DND-41 (cell line): Measurements from ENCODE around the gene MSANTD1.

ENCODE experiments used
- ATAC-seq: fragments of 200-7000 bp; cut with Tn5 transposase; 3 replicates; pipeline ENCODE4 v1.9.1; 2021; ENCODE audit warnings: low read depth; ENCODE audit not compliant: insufficient read depth
- DNase-seq: peaks from one replicate; pipeline ENCODE4 v3.0.0-alpha.2; 2020
- H2AFZ ChIP-seq: 2 replicates; pipeline ENCODE4 v1.6.0; 2012; ENCODE audit warnings: low read depth, low read length
- H3K27ac ChIP-seq: 2 replicates; pipeline ENCODE4 v1.5.1; 2012; ENCODE audit warnings: low read length, inconsistent platforms
- H3K27me3 ChIP-seq: fragments of 200-600 bp; sonication (generic); 2 replicates; pipeline ENCODE4 v1.6.0; 2012; ENCODE audit warnings: low read length, mild to moderate bottlenecking, inconsistent platforms; ENCODE audit not compliant: insufficient read depth, poor library complexity
- H3K36me3 ChIP-seq: 2 replicates; pipeline ENCODE4 v1.5.1; 2012; ENCODE audit warnings: low read length, inconsistent platforms; ENCODE audit not compliant: insufficient read depth
- H3K4me1 ChIP-seq: 2 replicates; pipeline ENCODE4 v1.5.1; 2012; ENCODE audit warnings: mild to moderate bottlenecking, low read length; ENCODE audit not compliant: insufficient read depth
- H3K4me2 ChIP-seq: 2 replicates; pipeline ENCODE4 v1.6.0; 2012; ENCODE audit warnings: mild to moderate bottlenecking, moderate library complexity, low read length, inconsistent platforms; ENCODE audit not compliant: insufficient read depth
- H3K4me3 ChIP-seq, 2 experiments: fragments of 200-600 bp in 1 of 2; shearing (Covaris generic) in 1 of 2; 2 replicates each; pipeline ENCODE4 v1.5.1; 2012 to 2016; ENCODE audit warnings: inconsistent platforms in 2 of 2, low read length in 2 of 2, mild to moderate bottlenecking in 2 of 2, low read depth in 1 of 2, moderate library complexity in 1 of 2
- H3K79me2 ChIP-seq: 2 replicates; pipeline ENCODE4 v1.6.0; 2012; ENCODE audit warnings: low read length, inconsistent platforms; ENCODE audit not compliant: insufficient read depth
- H3K9ac ChIP-seq: 2 replicates; pipeline ENCODE4 v1.6.0; 2012; ENCODE audit warnings: low read depth, mild to moderate bottlenecking, inconsistent platforms, low read length, moderate library complexity
- H3K9me3 ChIP-seq: 2 replicates; pipeline ENCODE4 v1.5.1; 2012; ENCODE audit warnings: low read length, moderate library complexity, mild to moderate bottlenecking, inconsistent platforms; ENCODE audit not compliant: insufficient read depth, severe bottlenecking
- H4K20me1 ChIP-seq: 2 replicates; pipeline ENCODE4 v1.6.0; 2012; ENCODE audit warnings: low read length; ENCODE audit not compliant: insufficient read depth
- EZH2 ChIP-seq: IDR thresholded peaks from 3 replicates; pipeline ENCODE4 v1.6.1; 2012; ENCODE audit warnings: borderline replicate concordance, low read depth, mild to moderate bottlenecking, moderate library complexity, low read length, inconsistent platforms; ENCODE audit not compliant: severe bottlenecking
- TF ChIP-seq, protein P1 (sequence below): IDR thresholded peaks from 2 replicates; pipeline ENCODE4 v1.5.1; 2012; ENCODE audit warnings: borderline replicate concordance, low read length, moderate library complexity, mild to moderate bottlenecking; ENCODE audit not compliant: poor library complexity, severe bottlenecking; ENCODE audit errors: extremely low read depth

MSANTD1 gene

DNA sequence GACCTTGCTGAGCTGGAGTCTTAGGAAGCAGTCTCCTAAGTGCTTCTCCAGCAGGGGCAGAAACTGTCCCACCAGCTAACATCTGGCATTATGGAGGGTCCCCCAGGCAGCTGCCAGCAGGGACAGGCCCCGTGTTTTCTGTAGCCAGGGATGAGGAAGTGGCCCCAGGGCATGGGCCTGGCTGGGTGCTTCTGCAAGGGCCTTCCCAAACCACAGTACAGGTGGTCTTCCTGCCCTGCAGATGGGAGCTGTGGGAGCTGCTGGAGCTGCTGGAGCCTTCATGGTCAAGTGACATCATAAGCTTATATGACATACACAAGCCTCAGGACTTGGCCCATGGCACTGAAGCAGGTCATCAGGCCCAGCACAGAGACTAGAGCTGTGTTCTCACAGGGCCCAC is 5.0 kb upstream of the MSANTD1 start:
- Histone ChIP-seq H4K20me1 (peaks cover 15% of the 10 kb centered on the region), H3K4me1 (no peaks in the 10 kb centered on the region), H3K9ac (no peak overlapping the region), H2AFZ (no peak overlapping the region), H3K79me2 (no peaks in the 10 kb centered on the region), H3K27ac (no peak overlapping the region), H3K9me3 (no peaks in the 10 kb centered on the region), H3K27me3 (no peaks in the 10 kb centered on the region), H3K4me2 (no peak overlapping the region), H3K36me3 (peaks cover 26% of the 10 kb centered on the region), H3K4me3 (no peak overlapping the region)
- DNase-seq (no peak), ATAC-seq (peak; percentile 16; the same call in 1 of the 3 replicates)
- TF ChIP-seq EZH2: no peak
- TF ChIP-seq, protein P1, sequence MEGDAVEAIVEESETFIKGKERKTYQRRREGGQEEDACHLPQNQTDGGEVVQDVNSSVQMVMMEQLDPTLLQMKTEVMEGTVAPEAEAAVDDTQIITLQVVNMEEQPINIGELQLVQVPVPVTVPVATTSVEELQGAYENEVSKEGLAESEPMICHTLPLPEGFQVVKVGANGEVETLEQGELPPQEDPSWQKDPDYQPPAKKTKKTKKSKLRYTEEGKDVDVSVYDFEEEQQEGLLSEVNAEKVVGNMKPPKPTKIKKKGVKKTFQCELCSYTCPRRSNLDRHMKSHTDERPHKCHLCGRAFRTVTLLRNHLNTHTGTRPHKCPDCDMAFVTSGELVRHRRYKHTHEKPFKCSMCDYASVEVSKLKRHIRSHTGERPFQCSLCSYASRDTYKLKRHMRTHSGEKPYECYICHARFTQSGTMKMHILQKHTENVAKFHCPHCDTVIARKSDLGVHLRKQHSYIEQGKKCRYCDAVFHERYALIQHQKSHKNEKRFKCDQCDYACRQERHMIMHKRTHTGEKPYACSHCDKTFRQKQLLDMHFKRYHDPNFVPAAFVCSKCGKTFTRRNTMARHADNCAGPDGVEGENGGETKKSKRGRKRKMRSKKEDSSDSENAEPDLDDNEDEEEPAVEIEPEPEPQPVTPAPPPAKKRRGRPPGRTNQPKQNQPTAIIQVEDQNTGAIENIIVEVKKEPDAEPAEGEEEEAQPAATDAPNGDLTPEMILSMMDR: no peak

DNA sequence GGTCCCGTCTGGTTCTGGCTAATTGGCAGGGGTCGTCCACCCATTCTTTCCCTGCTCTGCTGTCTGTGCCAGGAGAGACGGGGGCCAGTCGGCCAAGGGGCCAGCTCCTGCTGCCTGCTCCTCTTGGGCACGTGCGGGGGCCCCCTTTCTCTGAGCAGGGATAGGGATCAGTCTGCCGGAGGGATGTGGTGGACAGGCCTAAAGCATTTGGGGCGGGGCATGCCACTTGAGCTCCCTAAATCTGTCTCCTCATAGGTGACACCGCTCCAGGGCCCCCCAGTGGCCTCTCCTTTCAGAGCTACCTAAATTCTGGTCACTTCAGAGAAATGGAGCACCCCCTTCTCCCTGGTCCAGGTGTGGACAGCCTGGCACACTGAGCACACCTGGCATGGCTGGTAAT is 4.2 kb upstream of the MSANTD1 start:
- TF ChIP-seq, protein P1: no peak
- Histone ChIP-seq H3K4me1 (no peaks in the 10 kb centered on the region), H2AFZ (no peak overlapping the region), H3K4me2 (no peak overlapping the region), H3K36me3 (peaks cover 18% of the 10 kb centered on the region), H3K79me2 (no peaks in the 10 kb centered on the region), H3K27me3 (no peaks in the 10 kb centered on the region), H4K20me1 (peaks cover 15% of the 10 kb centered on the region), H3K9me3 (no peaks in the 10 kb centered on the region), H3K9ac (no peak overlapping the region), H3K4me3 (no peak overlapping the region), H3K27ac (no peak overlapping the region)
- ATAC-seq (no peak), DNase-seq (no peak)

DNA sequence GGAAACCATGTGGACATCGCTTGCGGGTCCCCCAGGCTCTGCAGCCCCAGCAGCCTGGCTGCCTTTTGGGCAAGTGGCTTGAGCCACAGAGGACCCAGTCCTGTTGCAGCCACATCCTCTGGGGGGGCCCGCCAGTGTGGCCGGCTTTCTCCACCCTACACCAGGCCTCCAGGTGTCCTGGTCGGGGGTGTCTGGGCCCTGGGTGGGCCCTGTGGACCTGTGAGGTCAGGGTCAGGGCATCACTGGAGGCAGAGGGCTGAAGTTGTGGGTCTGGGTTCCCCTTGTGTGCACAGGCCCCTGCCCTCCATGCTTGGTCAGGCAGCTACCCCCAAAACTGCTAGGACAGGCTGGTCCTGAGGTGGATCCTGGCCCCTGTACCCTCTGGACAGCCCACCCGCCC is 3.3 kb upstream of the MSANTD1 start:
- DNase-seq (no peak), ATAC-seq (no peak)
- no peak for TF ChIP-seq EZH2
- Histone ChIP-seq H3K9me3 (no peaks in the 10 kb centered on the region), H3K36me3 (peaks cover 11% of the 10 kb centered on the region), H3K27ac (no peak overlapping the region), H3K27me3 (no peaks in the 10 kb centered on the region), H3K4me1 (no peaks in the 10 kb centered on the region), H3K4me3 (no peak overlapping the region), H2AFZ (no peak overlapping the region), H3K4me2 (no peak overlapping the region), H4K20me1 (peaks cover 10% of the 10 kb centered on the region), H3K79me2 (no peaks in the 10 kb centered on the region), H3K9ac (no peak overlapping the region)

DNA sequence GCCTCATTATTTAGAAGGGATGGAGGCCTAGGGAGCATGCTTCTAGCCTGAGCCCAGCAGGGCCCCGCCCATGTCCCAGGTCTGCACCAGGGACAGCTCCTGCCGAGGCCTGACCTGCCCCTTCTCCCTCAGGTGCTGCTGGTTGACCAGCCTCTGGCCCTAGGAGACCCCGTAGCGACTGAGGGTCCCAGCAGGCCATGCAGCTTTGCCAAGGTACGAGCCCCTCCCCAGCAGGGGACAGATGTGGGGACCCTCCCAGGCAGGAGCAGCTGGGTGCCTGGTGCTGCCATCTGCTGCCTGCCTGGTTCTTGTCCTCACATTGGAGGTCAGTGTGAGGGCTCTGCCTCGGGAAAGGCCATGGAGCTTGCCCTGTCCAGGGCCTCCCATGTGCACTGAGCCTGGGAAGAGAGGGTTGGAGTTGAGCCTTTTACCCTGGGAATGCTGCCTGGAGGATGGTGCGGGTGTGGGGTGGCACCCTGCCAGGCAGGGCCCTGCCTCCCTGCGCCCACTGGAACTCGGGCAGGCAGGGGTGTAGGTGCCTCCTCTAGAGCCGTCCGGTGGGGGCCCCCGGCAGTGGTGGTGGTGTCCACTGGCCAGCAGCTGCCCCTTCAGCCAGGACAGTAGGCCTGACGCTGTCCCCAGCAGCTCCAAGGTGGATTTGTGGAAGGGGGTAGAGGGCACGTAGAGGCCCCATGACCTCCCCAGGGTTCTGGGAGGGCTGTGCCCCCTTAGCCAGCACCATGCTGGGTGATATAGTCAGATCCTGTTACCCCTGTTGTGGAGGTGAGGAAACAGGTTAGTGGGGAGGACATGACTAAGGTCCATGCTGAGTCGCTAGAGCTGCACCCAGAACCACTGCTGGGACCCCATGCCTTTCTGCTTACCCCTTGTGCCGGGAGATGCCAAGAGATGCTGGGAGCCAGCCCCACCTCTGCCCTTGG is 2.2 kb upstream of the MSANTD1 start:
- Histone ChIP-seq H3K79me2 (no peaks in the 10 kb centered on the region), H3K9ac (no peak overlapping the region), H3K4me1 (no peaks in the 10 kb centered on the region), H3K9me3 (no peaks in the 10 kb centered on the region), H3K36me3 (peaks cover under 1% of the 10 kb centered on the region; the same call in 1 of the 2 replicates), H4K20me1 (peaks cover 10% of the 10 kb centered on the region), H3K4me2 (no peak overlapping the region), H3K27ac (no peak overlapping the region), H3K27me3 (no peaks in the 10 kb centered on the region), H2AFZ (no peak overlapping the region), H3K4me3 (no peak overlapping the region)
- TF ChIP-seq EZH2: no peak
- TF ChIP-seq, protein P1: peak; percentile 35
- DNase-seq (no peak), ATAC-seq (0 out of 3 replicates have a peak, but pooled peaks have one; percentile 22)
